Posterior vena cava (tissue), 2 donors: ENCODE measurements around the gene EDIL3. TPM values are rescaled to one million over a fixed set of nuclear protein-coding genes. Genes with fewer than 3 reads are reported as not detected.
"Not testable (repeated sequence)": the region's sequence is repeated elsewhere in the genome, so short reads cannot be mapped to it uniquely, and the experiment has no call there.

ENCODE experiments used
- DNase-seq: peaks from one replicate; pipeline ENCODE4 v3.0.0-alpha.2; 2020; ENCODE audit warnings: low spot score
- intact Hi-C, 2 donors: fragments of 100-400 bp; cut with DNase I; formaldehyde crosslinking; loops; one replicate each; pipeline versions ENCODE4 v1.14.1 to v1.14.2; 2022 to 2023
- total RNA-seq, 2 donors: library from RNA; stranded (reverse); fragmentation: NEBNext Ultra II Directional; extraction: Animal tissue kit (Norgen Biotek cat#: 25700); gene quantifications; one replicate each; pipeline ENCODE4 v1.2.1, GENCODE V29; 2021
- donor health status: DM: yes; HTN: yes; CAD: no.
- donor health status: DM: yes; HTN: yes; CAD: no.

The EDIL3 gene
- total RNA-seq, 2 donors from 2014 or later: 117 to 143 TPM

GRCh38 chr5:84312280-84312679 lies 72.4 kb downstream of the EDIL3 start:
- intact Hi-C loops: not testable (repeated sequence)

GRCh38 chr5:84309850-84310249 lies 74.8 kb downstream of the EDIL3 start:
- intact Hi-C loops, DNase-seq: not testable (repeated sequence)

More at GRCh38 chr5:84312280-84312679, 72.4 kb downstream of the EDIL3 start:
- DNase-seq: not testable (repeated sequence)

- intact Hi-C loops: no loop called here
- DNase-seq: no peak
These were observed 78.1 kb downstream of the EDIL3 start for GRCh38 chr5:84306601-84307000.

GRCh38 chr5:84304599-84304998 lies 80.1 kb downstream of the EDIL3 start:
- no peak for DNase-seq
- intact Hi-C loops: no loop called here

- DNase-seq: no peak
- intact Hi-C loops: no loop called here
These were observed 81.4 kb downstream of the EDIL3 start for GRCh38 chr5:84303315-84303714.

- no peak for DNase-seq
- intact Hi-C loops: no loop called here
These were observed 83.1 kb downstream of the EDIL3 start for GRCh38 chr5:84301535-84301934.

- no peak for DNase-seq
These were observed 84.7 kb downstream of the EDIL3 start for GRCh38 chr5:84299959-84300358.

GRCh38 chr5:84298628-84299027 lies 86.1 kb downstream of the EDIL3 start:
- intact Hi-C loops: no loop called here
- DNase-seq: no peak

More at GRCh38 chr5:84299959-84300358, 84.7 kb downstream of the EDIL3 start:
- intact Hi-C loops: no loop called here

- DNase-seq, intact Hi-C loops: not testable (repeated sequence)
These were observed 87.0 kb downstream of the EDIL3 start for GRCh38 chr5:84297641-84298040.

- intact Hi-C loops: no loop called here
- DNase-seq: no peak
These were observed 91.7 kb downstream of the EDIL3 start for GRCh38 chr5:84292788-84293653.

GRCh38 chr5:84292000-84292642 lies 92.6 kb downstream of the EDIL3 start:
- intact Hi-C loops: no loop called here
- no peak for DNase-seq

- intact Hi-C loops: no loop called here
These were observed 94.0 kb downstream of the EDIL3 start for GRCh38 chr5:84290673-84291072.

GRCh38 chr5:84290161-84290560 lies 94.5 kb downstream of the EDIL3 start:
- intact Hi-C loops: no loop called here
- DNase-seq: no peak

More at GRCh38 chr5:84290673-84291072, 94.0 kb downstream of the EDIL3 start:
- no peak for DNase-seq

GRCh38 chr5:84287951-84288350 lies 96.7 kb downstream of the EDIL3 start:
- no peak for DNase-seq
- intact Hi-C loops: no loop called here

- DNase-seq: no peak
- intact Hi-C loops: no loop called here
These were observed 98.0 kb downstream of the EDIL3 start for GRCh38 chr5:84286662-84287061.

- intact Hi-C loops: no loop called here
These were observed 98.7 kb downstream of the EDIL3 start for GRCh38 chr5:84285641-84286637.

GRCh38 chr5:84281383-84281782 lies 103.3 kb downstream of the EDIL3 start:
- no peak for DNase-seq
- intact Hi-C loops: no loop called here

More at GRCh38 chr5:84285641-84286637, 98.7 kb downstream of the EDIL3 start:
- no peak for DNase-seq

GRCh38 chr5:84279234-84279633 lies 105.4 kb downstream of the EDIL3 start:
- intact Hi-C loops: no loop called here
- no peak for DNase-seq

- intact Hi-C loops: no loop called here
- no peak for DNase-seq
These were observed 109.1 kb downstream of the EDIL3 start for GRCh38 chr5:84275609-84276008.
